Activated CD8-positive, alpha-beta T cell treated with anti-CD3 and anti-CD28 coated beads for 36 hours (primary cell): ENCODE data around the gene NEK4. TPM values are rescaled to one million over a fixed set of nuclear protein-coding genes. Genes with fewer than 3 reads are reported as not detected.

Experiments used
- ATAC-seq: fragments of 200-7000 bp; cut with Tn5 transposase; one replicate; pipeline ENCODE4 v1.10.0; 2021; ENCODE audit warnings: mild to moderate bottlenecking, moderate library complexity
- CTCF ChIA-PET: fragments of 350-600 bp; sonication (Branson Sonifier 250); formaldehyde crosslinking; loops from one replicate; lab custom pipeline; 2021; ENCODE audit warnings: antibody characterized with exemption; lab: Charles Lee
- POLR2A ChIA-PET: fragments of 350-600 bp; sonication (Branson Sonifier 250); formaldehyde crosslinking; loops from one replicate; lab custom pipeline; 2021; ENCODE audit warnings: antibody characterized with exemption; lab: Charles Lee
- DNase-seq: peaks from one replicate; pipeline ENCODE4 v3.0.0-alpha.2; 2020
- H3K27ac Mint-ChIP-seq: one replicate; pipeline ENCODE4 v1.8.0; 2021; ENCODE audit warnings: mild to moderate bottlenecking, mixed read lengths
- H3K27me3 Mint-ChIP-seq: one replicate; pipeline ENCODE4 v1.8.0; 2021; ENCODE audit warnings: mixed read lengths
- H3K36me3 Mint-ChIP-seq: one replicate; pipeline ENCODE4 v1.8.0; 2021; ENCODE audit warnings: low read depth, mixed read lengths
- H3K4me1 Mint-ChIP-seq: one replicate; pipeline ENCODE4 v1.8.0; 2021; ENCODE audit warnings: low read depth, mixed read lengths
- H3K4me3 Mint-ChIP-seq: one replicate; pipeline ENCODE4 v1.8.0; 2021; ENCODE audit warnings: mild to moderate bottlenecking, moderate library complexity, mixed read lengths
- H3K9me3 Mint-ChIP-seq: one replicate; pipeline ENCODE4 v1.8.0; 2021; ENCODE audit warnings: mixed read lengths
- CTCF ChIP-seq: fragments of 200-600 bp; IDR thresholded peaks from one replicate; pipeline ENCODE4 v1.8.0; 2022; ENCODE audit warnings: antibody characterized with exemption, mild to moderate bottlenecking
- intact Hi-C: fragments of 100-400 bp; cut with micrococcal nuclease; formaldehyde crosslinking; loops from one replicate; pipeline ENCODE4 v1.10.0; 2022
- total RNA-seq, 2 experiments: library from RNA; stranded (reverse); gene quantifications; one replicate each; pipeline ENCODE4 v1.2.3, GENCODE V29; 2021

Gene NEK4
- total RNA-seq, 2 experiments from 2014 or later = 16.2 to 18.4 TPM

GRCh38 chr3:52793702-52794611, 23.2 kb upstream of the NEK4 start:
- Mint-ChIP-seq H3K4me1 (no peaks in the 10 kb centered on the region), H3K27me3 (no peaks in the 10 kb centered on the region), H3K36me3 (no peaks in the 10 kb centered on the region), H3K4me3 (no peak overlapping the region), H3K9me3 (no peaks in the 10 kb centered on the region), H3K27ac (no peak overlapping the region)
- ChIA-PET CTCF (interaction anchor here (0.8 to 1.1 kb wide), 2 partner anchors 23 to 26 kb away, joined by 3 to 4 read pairs; no protein-coding TSS in a partner anchor), POLR2A (interaction anchor here (0.6 to 1.1 kb wide), 2 partner anchors 23 to 56 kb away, joined by 3 read pairs; partner anchors contain the start of gene NEK4)
- DNase-seq (no peak), ATAC-seq (no peak)
- TF ChIP-seq CTCF = no peak
- intact Hi-C loops = no loop called here

- DNase-seq (no peak), ATAC-seq (no peak)
- intact Hi-C loops = no loop called here
- no peak overlapping the region for H3K27ac Mint-ChIP-seq
- ChIA-PET POLR2A (interaction anchor here (1.0 to 1.1 kb wide), 2 partner anchors 22 to 156 kb away, joined by 3 to 4 read pairs; partner anchors contain the start of gene NEK4), CTCF (interaction anchor here (0.8 kb wide), 1 partner anchor 27 kb away, joined by 3 read pairs; no protein-coding TSS in a partner anchor)
- no peaks in the 10 kb centered on the region for H3K36me3 Mint-ChIP-seq
- H3K27me3 Mint-ChIP-seq = no peaks in the 10 kb centered on the region
- TF ChIP-seq CTCF = no peak
- no peaks in the 10 kb centered on the region for H3K9me3 Mint-ChIP-seq
- no peak overlapping the region for H3K4me3 Mint-ChIP-seq
- H3K4me1 Mint-ChIP-seq = no peaks in the 10 kb centered on the region
These were observed 22.4 kb upstream of the NEK4 start for GRCh38 chr3:52792961-52793695.

DNA sequence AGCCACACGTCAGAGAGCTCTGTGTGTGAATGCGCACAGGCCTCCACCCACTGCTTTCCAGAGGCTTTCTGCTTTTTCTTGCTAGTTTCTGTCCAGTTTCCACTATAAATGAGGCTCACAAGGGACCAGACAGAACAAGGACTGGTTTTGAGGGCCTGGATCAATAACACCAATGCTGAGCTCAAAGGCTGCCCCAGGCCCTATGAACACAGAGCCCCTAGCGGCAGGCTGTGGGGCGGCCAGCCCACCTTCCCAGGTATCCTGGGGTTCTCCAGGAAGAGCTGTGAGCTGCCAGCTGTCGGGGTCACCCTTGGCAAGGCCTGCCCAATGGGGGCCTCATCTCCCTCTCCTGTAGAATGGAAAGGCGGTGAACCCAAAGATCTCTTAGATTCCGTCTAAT, 21.7 kb upstream of the NEK4 start:
- Mint-ChIP-seq H3K4me3 (no peak overlapping the region), H3K9me3 (no peaks in the 10 kb centered on the region), H3K36me3 (no peaks in the 10 kb centered on the region), H3K27ac (no peak overlapping the region), H3K4me1 (no peaks in the 10 kb centered on the region), H3K27me3 (no peaks in the 10 kb centered on the region)
- no peak for ATAC-seq
- ChIA-PET CTCF (interaction anchor here (1.1 kb wide), 1 partner anchor 73 kb away, joined by 3 read pairs; no protein-coding TSS in a partner anchor), POLR2A (interaction anchor here (1.0 kb wide), 1 partner anchor 156 kb away, joined by 4 read pairs; no protein-coding TSS in a partner anchor)
- TF ChIP-seq CTCF = no peak
- DNase-seq = no peak
- intact Hi-C loops = no loop called here

- Mint-ChIP-seq H3K36me3 (no peaks in the 10 kb centered on the region), H3K4me1 (no peaks in the 10 kb centered on the region), H3K27me3 (no peaks in the 10 kb centered on the region), H3K27ac (no peak overlapping the region), H3K9me3 (no peaks in the 10 kb centered on the region), H3K4me3 (no peak overlapping the region)
- no peak for ATAC-seq
- TF ChIP-seq CTCF = no peak
- ChIA-PET CTCF (interaction anchor here (0.7 to 1.1 kb wide), 2 partner anchors 29 to 72 kb away, joined by 3 read pairs; no protein-coding TSS in a partner anchor), POLR2A (interaction anchor here (1.0 kb wide), 1 partner anchor 157 kb away, joined by 4 read pairs; no protein-coding TSS in a partner anchor)
- no peak for DNase-seq
- intact Hi-C loops = no loop called here
These were observed 21.2 kb upstream of the NEK4 start for GRCh38 chr3:52791928-52792327.
